Parathyroid adenoma (tissue), 2 donors: Measurements from ENCODE around the gene RBKS.
"Not testable (repeated sequence)": the region's sequence is repeated elsewhere in the genome, so short reads cannot be mapped to it uniquely, and the experiment has no call there.

Experiments
- H2AFZ ChIP-seq: fragments of 300-600 bp; sonication (generic); one replicate; pipeline ENCODE4 v1.7.0; 2017; ENCODE audit warnings: antibody characterized with exemption, mild to moderate bottlenecking
- H3K27ac ChIP-seq: fragments of 300-600 bp; sonication (generic); one replicate; pipeline ENCODE4 v1.7.0; 2017
- H3K27me3 ChIP-seq: fragments of 300-600 bp; sonication (generic); one replicate; pipeline ENCODE4 v1.7.0; 2017; ENCODE audit warnings: low read length; ENCODE audit not compliant: control insufficient read depth, insufficient read depth
- H3K36me3 ChIP-seq: fragments of 300-600 bp; sonication (generic); one replicate; pipeline ENCODE4 v1.7.0; 2017; ENCODE audit warnings: low read length; ENCODE audit not compliant: control insufficient read depth, insufficient read depth
- H3K4me1 ChIP-seq: fragments of 300-600 bp; sonication (generic); one replicate; pipeline ENCODE4 v1.7.0; 2017; ENCODE audit warnings: control low read depth
- H3K4me2 ChIP-seq: fragments of 300-600 bp; sonication (generic); one replicate; pipeline ENCODE4 v1.7.0; 2017; ENCODE audit warnings: low read length
- H3K4me3 ChIP-seq: fragments of 300-600 bp; sonication (generic); one replicate; pipeline ENCODE4 v1.7.0; 2017; ENCODE audit warnings: low read depth, low read length
- H3K79me2 ChIP-seq: fragments of 300-600 bp; sonication (generic); one replicate; pipeline ENCODE4 v1.7.0; 2017; ENCODE audit warnings: control low read depth
- H3K9ac ChIP-seq: fragments of 300-600 bp; sonication (generic); one replicate; pipeline ENCODE4 v1.7.0; 2017; ENCODE audit warnings: mild to moderate bottlenecking
- H3K9me3 ChIP-seq: fragments of 300-600 bp; sonication (generic); one replicate; pipeline ENCODE4 v1.7.0; 2017; ENCODE audit warnings: low read length; ENCODE audit not compliant: control insufficient read depth
- TF ChIP-seq, protein P1 (sequence below): fragments of 300-600 bp; sonication (generic); IDR thresholded peaks from one replicate; pipeline ENCODE4 v1.7.0; 2017; ENCODE audit warnings: antibody characterized with exemption, mild to moderate bottlenecking
- donor health status: primary hyperparathyroidism.

RBKS gene

DNA sequence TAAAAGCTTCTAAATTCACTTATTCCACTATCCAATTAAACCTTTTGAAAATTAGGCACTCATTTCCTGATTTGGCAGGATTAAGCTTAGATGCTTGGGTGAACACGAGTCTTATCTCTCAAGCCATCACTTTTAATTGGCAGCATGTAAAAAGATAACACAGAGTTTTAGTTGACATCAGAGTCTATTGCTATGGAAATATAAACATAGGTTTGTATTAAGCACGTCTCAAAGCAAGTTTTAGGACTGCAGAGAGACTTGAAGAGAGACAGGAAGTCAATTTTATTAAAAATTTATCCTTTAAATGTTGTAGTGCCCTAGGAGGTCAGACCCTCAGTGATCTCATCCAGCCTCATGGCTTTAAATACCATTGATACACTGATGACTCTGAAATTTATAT lies 5.6 kb downstream of the RBKS start:
- no peaks in the 10 kb centered on the region for H3K27me3 ChIP-seq
- H3K27ac ChIP-seq = no peak overlapping the region
- H3K4me1 ChIP-seq = no peaks in the 10 kb centered on the region
- H3K4me3 ChIP-seq = no peak overlapping the region
- no peak overlapping the region for H3K4me2 ChIP-seq
- TF ChIP-seq, protein P1, sequence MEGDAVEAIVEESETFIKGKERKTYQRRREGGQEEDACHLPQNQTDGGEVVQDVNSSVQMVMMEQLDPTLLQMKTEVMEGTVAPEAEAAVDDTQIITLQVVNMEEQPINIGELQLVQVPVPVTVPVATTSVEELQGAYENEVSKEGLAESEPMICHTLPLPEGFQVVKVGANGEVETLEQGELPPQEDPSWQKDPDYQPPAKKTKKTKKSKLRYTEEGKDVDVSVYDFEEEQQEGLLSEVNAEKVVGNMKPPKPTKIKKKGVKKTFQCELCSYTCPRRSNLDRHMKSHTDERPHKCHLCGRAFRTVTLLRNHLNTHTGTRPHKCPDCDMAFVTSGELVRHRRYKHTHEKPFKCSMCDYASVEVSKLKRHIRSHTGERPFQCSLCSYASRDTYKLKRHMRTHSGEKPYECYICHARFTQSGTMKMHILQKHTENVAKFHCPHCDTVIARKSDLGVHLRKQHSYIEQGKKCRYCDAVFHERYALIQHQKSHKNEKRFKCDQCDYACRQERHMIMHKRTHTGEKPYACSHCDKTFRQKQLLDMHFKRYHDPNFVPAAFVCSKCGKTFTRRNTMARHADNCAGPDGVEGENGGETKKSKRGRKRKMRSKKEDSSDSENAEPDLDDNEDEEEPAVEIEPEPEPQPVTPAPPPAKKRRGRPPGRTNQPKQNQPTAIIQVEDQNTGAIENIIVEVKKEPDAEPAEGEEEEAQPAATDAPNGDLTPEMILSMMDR = no peak
- H3K79me2 ChIP-seq = peaks cover 11% of the 10 kb centered on the region
- H3K36me3 ChIP-seq = no peaks in the 10 kb centered on the region
- no peak overlapping the region for H3K9ac ChIP-seq
- H2AFZ ChIP-seq = no peak overlapping the region
- H3K9me3 ChIP-seq = no peaks in the 10 kb centered on the region

DNA sequence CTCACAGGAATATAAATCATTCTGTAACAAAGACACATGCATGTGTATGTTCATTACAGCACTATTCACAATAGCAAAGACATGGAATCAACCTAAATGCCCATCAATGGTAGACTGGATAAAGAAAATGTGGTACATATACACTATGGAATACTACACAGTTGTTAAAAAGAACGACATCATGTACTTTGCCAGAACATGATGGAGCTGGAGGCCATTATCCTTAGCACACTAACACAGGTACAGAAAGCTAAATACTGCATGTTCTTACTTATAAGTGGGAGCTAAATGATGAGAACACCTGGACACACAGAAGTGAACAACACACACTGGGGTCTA lies 7.6 kb downstream of the RBKS start:
- H3K4me1 ChIP-seq, H3K4me3 ChIP-seq, H2AFZ ChIP-seq, H3K27ac ChIP-seq, H3K9ac ChIP-seq, H3K27me3 ChIP-seq, H3K9me3 ChIP-seq, H3K36me3 ChIP-seq, H3K4me2 ChIP-seq: not testable (repeated sequence)
- H3K79me2 ChIP-seq = peaks cover 11% of the 10 kb centered on the region

DNA sequence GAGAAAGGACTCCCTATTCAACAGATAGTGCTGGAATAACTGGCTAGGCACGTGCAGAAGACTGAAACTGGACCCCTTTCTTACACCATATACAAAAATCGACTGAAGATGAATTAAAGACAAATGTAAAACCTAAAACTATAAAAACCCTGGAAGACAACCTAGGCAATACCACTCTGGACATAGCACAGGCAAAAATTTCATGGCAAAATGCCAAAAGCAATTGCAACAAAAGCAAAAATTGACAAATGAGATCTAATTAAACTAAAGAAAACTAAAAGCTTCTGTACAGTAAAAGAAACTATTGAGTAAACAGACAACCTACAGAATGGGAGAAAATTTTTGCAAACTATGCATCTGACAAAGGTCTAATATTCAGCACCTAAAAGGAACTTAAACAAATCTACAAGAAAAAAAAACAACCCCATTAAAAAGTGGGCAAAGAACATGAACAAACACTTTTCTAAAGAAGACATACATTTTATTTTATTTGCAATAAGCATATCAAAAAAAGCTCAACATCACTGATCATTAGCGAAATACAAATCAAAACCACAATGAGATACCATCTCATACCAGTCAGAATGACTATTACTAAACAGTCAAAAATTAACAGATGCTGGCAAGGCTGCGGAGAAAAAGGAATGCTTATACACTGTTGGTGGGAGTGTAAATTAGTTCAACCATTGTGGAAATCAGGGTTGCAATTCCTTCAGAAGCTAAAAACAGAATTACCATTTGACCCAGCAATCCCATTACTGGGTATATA lies 8.2 kb downstream of the RBKS start:
- H3K4me2 ChIP-seq, H3K4me1 ChIP-seq, H3K4me3 ChIP-seq, H3K36me3 ChIP-seq, H3K27ac ChIP-seq, H2AFZ ChIP-seq, H3K9ac ChIP-seq, H3K9me3 ChIP-seq, H3K27me3 ChIP-seq: not testable (repeated sequence)
- H3K79me2 ChIP-seq = peaks cover 11% of the 10 kb centered on the region

DNA sequence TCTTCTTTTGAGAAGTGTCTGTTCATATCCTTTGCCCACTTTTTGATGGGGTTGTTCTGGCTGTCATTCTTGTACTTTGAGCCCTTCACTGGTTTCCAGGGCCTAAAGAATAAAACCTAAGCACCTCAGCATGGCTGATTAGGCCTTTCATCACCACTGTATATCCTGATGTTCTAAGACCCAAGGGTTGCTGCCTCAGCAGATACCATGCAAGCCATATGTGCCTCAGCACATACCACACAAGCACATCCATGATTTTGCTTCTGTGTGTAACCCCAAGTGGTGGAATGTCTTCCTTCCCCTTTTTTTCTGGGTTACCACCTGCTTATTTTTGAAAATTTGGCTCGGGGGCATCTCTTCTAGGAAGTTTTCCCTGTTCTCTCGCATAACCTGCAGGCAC lies 11.4 kb downstream of the RBKS start:
- H3K27me3 ChIP-seq = no peaks in the 10 kb centered on the region
- no peak overlapping the region for H3K4me3 ChIP-seq
- no peak overlapping the region for H3K9ac ChIP-seq
- peaks cover 7% of the 10 kb centered on the region for H3K9me3 ChIP-seq
- TF ChIP-seq, protein P1 = no peak
- peaks cover 3% of the 10 kb centered on the region for H3K36me3 ChIP-seq
- H3K27ac ChIP-seq = no peak overlapping the region
- H3K79me2 ChIP-seq = peaks cover 11% of the 10 kb centered on the region
- H2AFZ ChIP-seq = no peak overlapping the region
- H3K4me2 ChIP-seq = no peak overlapping the region
- H3K4me1 ChIP-seq = no peaks in the 10 kb centered on the region

DNA sequence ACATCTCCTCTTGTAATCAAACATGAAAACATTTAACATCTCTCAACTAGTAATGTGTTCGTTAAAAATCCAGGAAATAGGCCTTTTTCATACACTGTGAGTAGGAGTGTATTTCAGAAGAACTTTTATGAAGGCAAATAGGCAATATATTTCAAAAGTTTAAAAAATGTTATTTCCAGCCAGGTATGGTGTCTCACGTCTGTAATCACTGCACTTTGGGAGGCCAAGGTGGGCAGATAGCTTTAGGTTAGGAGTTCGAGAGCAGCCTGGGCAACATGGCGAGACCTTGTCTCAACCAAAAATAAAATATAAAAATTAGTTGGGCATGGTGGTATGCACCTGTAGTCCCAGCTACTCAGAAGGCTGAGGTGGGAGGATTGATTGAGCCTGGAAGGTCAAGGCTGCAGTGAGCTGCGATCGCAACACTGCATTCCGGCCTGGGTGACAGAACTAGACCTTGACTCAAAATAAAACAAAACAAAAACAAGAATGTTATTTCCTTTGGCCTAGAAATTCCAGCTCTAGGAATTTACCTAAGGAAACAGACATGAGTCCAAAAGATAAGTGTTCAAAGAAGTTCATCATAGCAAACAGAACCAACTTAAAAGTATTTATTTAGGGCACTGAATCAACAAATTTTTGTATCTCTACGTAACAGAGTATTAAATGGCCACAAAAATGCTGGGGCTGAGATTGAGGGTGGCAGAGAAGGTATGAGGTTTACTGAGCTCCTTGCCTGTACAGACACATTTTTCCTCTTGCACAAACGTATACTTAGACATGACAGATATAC lies 14.9 kb downstream of the RBKS start:
- Histone ChIP-seq H3K9me3 (peaks cover 7% of the 10 kb centered on the region), H3K79me2 (no peaks in the 10 kb centered on the region), H3K36me3 (peaks cover 3% of the 10 kb centered on the region), H3K27ac (no peak overlapping the region), H3K9ac (no peak overlapping the region), H3K4me3 (no peak overlapping the region), H3K27me3 (no peaks in the 10 kb centered on the region), H2AFZ (no peak overlapping the region), H3K4me2 (no peak overlapping the region), H3K4me1 (no peaks in the 10 kb centered on the region)
- TF ChIP-seq, protein P1 = no peak
